Measurements from ENCODE around the gene KIF4A. TPM values are rescaled to one million over a fixed set of nuclear protein-coding genes. Genes with fewer than 3 reads are reported as not detected.

KIF4A gene
- total and polyA plus RNA-seq, 2 of the 13 experiments (the other 11 are each of a cell fraction or from before 2014, with no cell fraction given): 9.4 to 28.2 TPM

DNA sequence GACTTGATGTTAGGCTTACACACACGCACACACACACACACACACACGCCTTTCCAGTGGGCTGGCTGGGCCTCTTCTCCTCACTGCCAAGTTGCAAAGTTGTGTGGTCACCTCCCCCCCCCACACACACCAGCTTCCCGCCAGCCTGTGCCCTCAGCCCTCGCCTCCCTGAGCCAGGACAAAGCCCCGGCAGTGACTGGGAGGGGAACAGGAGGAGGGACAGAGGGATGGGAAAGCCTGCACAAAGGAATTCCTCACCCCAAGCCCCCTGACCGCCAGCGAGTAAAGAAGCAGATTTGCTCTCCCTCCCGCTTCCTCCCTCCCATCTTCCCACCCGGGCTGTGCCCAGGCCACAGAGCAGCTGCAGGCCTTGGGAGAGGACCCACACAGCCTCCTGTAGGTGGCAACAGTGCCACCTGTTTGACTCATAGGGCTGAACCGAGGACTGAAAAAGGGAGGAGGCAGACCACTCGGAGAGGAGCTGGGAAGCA is 133.0 kb downstream of the KIF4A start, which contains the start of gene GDPD2 (continued):
- TF ChIP-seq FOSL2 (CRISPR knock-in tag; IDR thresholded peaks at IDR 0.05) (peak; percentile 32; the same call in 1 of the 2 replicates), ZNF263 (CRISPR knock-in tag; IDR thresholded peaks at IDR 0.05) (peak; percentile 82)

GRCh38 chrX:70423936-70424675 is 134.2 kb downstream of the KIF4A start:
- intact Hi-C loops (cut with micrococcal nuclease; ENCODE audit: unreplicated experiment) (loop anchor here (10.0 kb wide), 1 partner anchor 241 kb away; no protein-coding TSS in a partner anchor), in situ Hi-C loops (cut with HindIII; ENCODE audit: extremely low pct_ligation_motif_present, low pct_unique_long_range_greater_than_20kb) (no loop called here)
- ATAC-seq: no peak; the same call in 2 of the 3 replicates
- ChIA-PET CTCF (ENCODE audit: low intra/inter-chr PET ratio, low total read pairs) (no interaction called here), POLR2A (interaction anchor here (2.0 kb wide), 1 partner anchor 9 kb away, joined by 9 read pairs; no protein-coding TSS in a partner anchor)
- BruUV-seq (replicated peaks): no TSS peak
- FAIRE-seq: no peak
- Histone ChIP-seq H3K9ac (ENCODE audit: insufficient read depth, low read depth, low read length) (no peak overlapping the region), H2AFZ (ENCODE audit: low read length) (no peak overlapping the region), H3K27me3 (ENCODE audit: control insufficient read depth in 1 of 2, insufficient read depth in 2 of 2, low read length in 2 of 2) (no peaks in the 10 kb centered on the region), H3K4me2 (ENCODE audit: low read depth, low read length) (0 out of 2 replicates have a peak overlapping the region, but pooled peaks have one; percentile 3), H4K20me1 (ENCODE audit: insufficient read depth, low read length) (no peaks in the 10 kb centered on the region), H3K27ac (ENCODE audit: extremely low read length, insufficient read depth, low read length) (no peak overlapping the region), H3K9me3 (ENCODE audit: low read length) (no peaks in the 10 kb centered on the region), H3K4me3 (replicated peaks in 1 of 3; ENCODE audit: insufficient read depth in 1 of 3, low read depth in 2 of 3, low read length in 3 of 3) (no peak overlapping the region), H3K4me1 (ENCODE audit: insufficient read depth, low read length) (peaks cover 18% of the 10 kb centered on the region), H3K36me3 (replicated peaks in 1 of 2; ENCODE audit: control insufficient read depth in 1 of 2, insufficient read depth in 2 of 2, low read length in 2 of 2) (no peaks in the 10 kb centered on the region), H3K79me2 (ENCODE audit: insufficient read depth, low read length) (no peaks in the 10 kb centered on the region)
- DNase-seq (ENCODE audit: low spot score): no peak
- WGBS (ENCODE audit: low lambda C conversion rate): 53% methylated on average over 9 of the region's 10 CpGs
- TF ChIP-seq, protein P1, sequence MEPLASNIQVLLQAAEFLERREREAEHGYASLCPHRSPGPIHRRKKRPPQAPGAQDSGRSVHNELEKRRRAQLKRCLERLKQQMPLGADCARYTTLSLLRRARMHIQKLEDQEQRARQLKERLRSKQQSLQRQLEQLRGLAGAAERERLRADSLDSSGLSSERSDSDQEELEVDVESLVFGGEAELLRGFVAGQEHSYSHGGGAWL (CRISPR knock-in tag; IDR thresholded peaks at IDR 0.05): no peak
- no peak for TF ChIP-seq GTF3A (CRISPR knock-in tag; conservative IDR thresholded peaks at IDR 0.05)
- TF ChIP-seq DPF2 (CRISPR knock-in tag; IDR thresholded peaks at IDR 0.05; ENCODE audit: borderline replicate concordance, low read depth): no peak
- no peak for TF ChIP-seq E2F5 (CRISPR knock-in tag; conservative IDR thresholded peaks at IDR 0.05)
- TF ChIP-seq CSRNP2 (CRISPR knock-in tag; conservative IDR thresholded peaks at IDR 0.05; ENCODE audit: low read depth): no peak
- no peak for TF ChIP-seq PATZ1 (CRISPR knock-in tag; IDR thresholded peaks at IDR 0.05)
- TF ChIP-seq, protein P2, sequence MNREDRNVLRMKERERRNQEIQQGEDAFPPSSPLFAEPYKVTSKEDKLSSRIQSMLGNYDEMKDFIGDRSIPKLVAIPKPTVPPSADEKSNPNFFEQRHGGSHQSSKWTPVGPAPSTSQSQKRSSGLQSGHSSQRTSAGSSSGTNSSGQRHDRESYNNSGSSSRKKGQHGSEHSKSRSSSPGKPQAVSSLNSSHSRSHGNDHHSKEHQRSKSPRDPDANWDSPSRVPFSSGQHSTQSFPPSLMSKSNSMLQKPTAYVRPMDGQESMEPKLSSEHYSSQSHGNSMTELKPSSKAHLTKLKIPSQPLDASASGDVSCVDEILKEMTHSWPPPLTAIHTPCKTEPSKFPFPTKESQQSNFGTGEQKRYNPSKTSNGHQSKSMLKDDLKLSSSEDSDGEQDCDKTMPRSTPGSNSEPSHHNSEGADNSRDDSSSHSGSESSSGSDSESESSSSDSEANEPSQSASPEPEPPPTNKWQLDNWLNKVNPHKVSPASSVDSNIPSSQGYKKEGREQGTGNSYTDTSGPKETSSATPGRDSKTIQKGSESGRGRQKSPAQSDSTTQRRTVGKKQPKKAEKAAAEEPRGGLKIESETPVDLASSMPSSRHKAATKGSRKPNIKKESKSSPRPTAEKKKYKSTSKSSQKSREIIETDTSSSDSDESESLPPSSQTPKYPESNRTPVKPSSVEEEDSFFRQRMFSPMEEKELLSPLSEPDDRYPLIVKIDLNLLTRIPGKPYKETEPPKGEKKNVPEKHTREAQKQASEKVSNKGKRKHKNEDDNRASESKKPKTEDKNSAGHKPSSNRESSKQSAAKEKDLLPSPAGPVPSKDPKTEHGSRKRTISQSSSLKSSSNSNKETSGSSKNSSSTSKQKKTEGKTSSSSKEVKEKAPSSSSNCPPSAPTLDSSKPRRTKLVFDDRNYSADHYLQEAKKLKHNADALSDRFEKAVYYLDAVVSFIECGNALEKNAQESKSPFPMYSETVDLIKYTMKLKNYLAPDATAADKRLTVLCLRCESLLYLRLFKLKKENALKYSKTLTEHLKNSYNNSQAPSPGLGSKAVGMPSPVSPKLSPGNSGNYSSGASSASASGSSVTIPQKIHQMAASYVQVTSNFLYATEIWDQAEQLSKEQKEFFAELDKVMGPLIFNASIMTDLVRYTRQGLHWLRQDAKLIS (CRISPR knock-in tag; IDR thresholded peaks at IDR 0.05): no peak
- no peak for TF ChIP-seq TERF1 (CRISPR knock-in tag; IDR thresholded peaks at IDR 0.05)

Data from HepG2 (cell line).